ENCODE results near the gene C1QA. TPM values are rescaled to one million over a fixed set of nuclear protein-coding genes. Genes with fewer than 3 reads are reported as not detected.

C1QA gene, protein sequence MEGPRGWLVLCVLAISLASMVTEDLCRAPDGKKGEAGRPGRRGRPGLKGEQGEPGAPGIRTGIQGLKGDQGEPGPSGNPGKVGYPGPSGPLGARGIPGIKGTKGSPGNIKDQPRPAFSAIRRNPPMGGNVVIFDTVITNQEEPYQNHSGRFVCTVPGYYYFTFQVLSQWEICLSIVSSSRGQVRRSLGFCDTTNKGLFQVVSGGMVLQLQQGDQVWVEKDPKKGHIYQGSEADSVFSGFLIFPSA
- not detected in 2 replicates for total RNA-seq (2013; cell fraction: nucleolus; rRNA removed)
- total RNA-seq (2014; rRNA removed), result not detected in 2 replicates
- not detected in 2 replicates for total RNA-seq (2014; rRNA removed; fragmentation: Illumina TruSeq; extraction: Trizol)
- 0.24 and 0.59 TPM in 2 replicates for total RNA-seq (2021)
- polyA plus RNA-seq (2011; ENCODE audit: low read depth), result not detected
- polyA plus RNA-seq (2011; rRNA removed), result not detected in 2 replicates
- not detected in 2 replicates for polyA plus RNA-seq (2011; cell fraction: cytosol; rRNA removed)
- polyA plus RNA-seq (2011; cell fraction: nucleus; rRNA removed), result not detected in 2 replicates
- polyA plus RNA-seq (2012), result not detected in 2 replicates
- polyA plus RNA-seq (2014; fragmentation: Illumina TruSeq; extraction: Trizol), result not detected in 2 replicates
- not detected for polyA plus RNA-seq (2014; fragmentation: Nextera tagmentation; extraction: Ambion mirVana)
- not detected in 2 replicates for polyA plus RNA-seq (2014; rRNA removed)
- not detected for polyA plus RNA-seq (2016; fragmentation: Nextera tagmentation; extraction: Ambion mirVana)
- not detected in 2 replicates for polyA minus RNA-seq (2011; rRNA and poly(A)+ RNA removed)
- not detected in 2 replicates for polyA minus RNA-seq (2011; cell fraction: cytosol; rRNA and poly(A)+ RNA removed)
- not detected in 2 replicates for polyA minus RNA-seq (2011; cell fraction: nucleus; rRNA and poly(A)+ RNA removed)
- not detected for Bru-seq, nascent RNA
- BruChase-seq, experiment 1, labeled RNA remaining after a 6-hour chase, result not detected
- not detected for BruChase-seq, experiment 2, labeled RNA remaining after a 2-hour chase
- long read RNA-seq, experiment 1, result 0 reads
- long read RNA-seq, experiment 2, result 0 reads

DNA sequence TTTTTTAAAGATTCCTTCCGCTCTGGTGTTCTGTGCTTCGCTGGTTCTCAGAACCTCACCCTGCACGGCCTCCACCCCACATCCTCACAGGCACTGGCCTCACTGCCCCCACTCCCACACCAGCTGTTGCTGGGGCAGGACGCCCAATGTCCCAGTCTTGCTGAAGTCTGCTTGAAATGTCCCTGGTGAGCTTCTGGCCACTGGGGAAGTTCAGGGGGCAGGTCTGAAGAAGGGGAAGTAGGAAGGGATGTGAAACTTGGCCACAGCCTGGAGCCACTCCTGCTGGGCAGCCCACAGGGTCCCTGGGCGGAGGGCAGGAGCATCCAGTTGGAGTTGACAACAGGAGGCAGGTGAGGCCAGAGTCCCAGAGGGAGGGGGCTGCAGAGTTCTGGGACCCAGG, at the start of gene C1QA:
Gene C1QA, plus strand, starts transcription at position 276 of the 400 bp plus-strand sequence. CDS start 989 bp downstream, outside the sequence.
- ChIA-PET RAD21 (ENCODE audit: unreplicated experiment) (no interaction called here), POLR2A (no interaction called here), SMC1A (ENCODE audit: uncharacterized antibody, unreplicated experiment) (no interaction called here), CTCF (interaction anchor here (0.7 to 1.9 kb wide), 2 partner anchors 22 to 216 kb away, joined by 3 to 5 read pairs; no protein-coding TSS in a partner anchor)
- in situ Hi-C loops (cut with MboI) (no loop called here), intact Hi-C loops (cut with micrococcal nuclease; ENCODE audit: unreplicated experiment) (no loop called here)
- 21% methylated on average over 5 of the region's 5 CpGs for WGBS (ENCODE audit: insufficient coverage, insufficient replicate concordance, low lambda C conversion rate, missing lambda C conversion rate)
- ATAC-seq (no peak), DNase-seq (ENCODE audit: low read depth, low spot score) (no peak), FAIRE-seq (no peak)
- H4K20me1 ChIP-seq (ENCODE audit: control insufficient read depth, insufficient read depth), result no peaks in the 10 kb centered on the region
- BruUV-seq (replicated peaks), result no TSS peak
- H3K79me2 ChIP-seq (ENCODE audit: control insufficient read depth, insufficient read depth, low read length), result no peaks in the 10 kb centered on the region
- no peak for TF ChIP-seq RFX5 (IDR thresholded peaks at IDR 0.05; ENCODE audit: low read depth, low read length)
- H3K9ac ChIP-seq (ENCODE audit: control insufficient read depth, insufficient read depth, low read length), result no peak within 1 kb of the TSS
- no peak within 1 kb of the TSS for H3K4me2 ChIP-seq (ENCODE audit: control insufficient read depth, insufficient read depth)
- no peaks in the 10 kb centered on the region for H3K4me1 ChIP-seq (ENCODE audit: control insufficient read depth, insufficient read depth, low read length)
- no peaks in the 10 kb centered on the region for H3K27me3 ChIP-seq (replicated peaks in 1 of 2; ENCODE audit: control insufficient read depth in 2 of 2, insufficient read depth in 2 of 2, low read length in 1 of 2)
- no peak within 1 kb of the TSS for H3K27ac ChIP-seq (ENCODE audit: control insufficient read depth, insufficient read depth)
- H2AFZ ChIP-seq (ENCODE audit: control insufficient read depth, low read depth, low read length), result no peak within 1 kb of the TSS
- no peak within 1 kb of the TSS for H3K4me3 ChIP-seq
- H3K36me3 ChIP-seq (ENCODE audit: control insufficient read depth in 2 of 2, insufficient read depth in 2 of 2, low read length in 1 of 2), result no peaks in the 10 kb centered on the region
- H3K9me3 ChIP-seq (replicated peaks; ENCODE audit: control insufficient read depth, insufficient read depth, low read length), result no peaks in the 10 kb centered on the region

DNA sequence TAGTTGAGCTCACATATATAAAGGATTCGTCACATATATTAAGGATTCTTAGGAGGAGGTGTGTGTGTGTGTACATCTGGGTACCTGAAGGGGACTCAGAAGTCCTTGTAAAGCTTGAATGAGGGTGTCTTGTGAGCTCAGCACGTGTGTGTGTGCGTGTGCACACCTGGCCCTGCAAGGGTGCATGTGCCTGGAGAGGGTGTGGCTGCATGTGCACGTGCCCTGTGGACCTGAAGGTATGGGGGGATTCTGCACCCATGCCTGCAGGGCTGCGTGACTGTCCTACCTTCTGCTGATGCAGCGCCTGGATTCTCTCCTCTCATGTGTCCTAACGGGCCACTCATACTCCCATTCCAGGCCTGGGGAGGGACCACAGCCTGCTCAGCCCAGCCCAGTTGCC, 49.2 kb upstream of the C1QA start:
- H3K4me3 ChIP-seq, result no peak overlapping the region
- H3K4me2 ChIP-seq (ENCODE audit: control insufficient read depth, insufficient read depth), result no peak overlapping the region
- ChIA-PET CTCF (no interaction called here), RAD21 (ENCODE audit: unreplicated experiment) (no interaction called here), SMC1A (ENCODE audit: uncharacterized antibody, unreplicated experiment) (no interaction called here), POLR2A (no interaction called here)
- intact Hi-C loops (cut with micrococcal nuclease; ENCODE audit: unreplicated experiment), result no loop called here
- no peak for ATAC-seq
- no peaks in the 10 kb centered on the region; a peak in 1 of 4 replicates for H3K27me3 ChIP-seq (replicated peaks in 1 of 2; ENCODE audit: control insufficient read depth in 2 of 2, insufficient read depth in 2 of 2, low read length in 1 of 2)
- no peak for DNase-seq (ENCODE audit: low read depth, low spot score)
- no peak overlapping the region for H3K27ac ChIP-seq (ENCODE audit: control insufficient read depth, insufficient read depth)
- BruUV-seq (replicated peaks), result no TSS peak
- H4K20me1 ChIP-seq (ENCODE audit: control insufficient read depth, insufficient read depth), result no peaks in the 10 kb centered on the region
- H2AFZ ChIP-seq (ENCODE audit: control insufficient read depth, low read depth, low read length), result no peak overlapping the region
- H3K36me3 ChIP-seq (ENCODE audit: control insufficient read depth in 2 of 2, insufficient read depth in 2 of 2, low read length in 1 of 2), result no peaks in the 10 kb centered on the region
- no peaks in the 10 kb centered on the region for H3K4me1 ChIP-seq (ENCODE audit: control insufficient read depth, insufficient read depth, low read length)
- in situ Hi-C loops (cut with MboI), result no loop called here
- WGBS (ENCODE audit: insufficient coverage, insufficient replicate concordance, low lambda C conversion rate, missing lambda C conversion rate), result 14% methylated on average over 7 of the region's 7 CpGs
- H3K9me3 ChIP-seq (replicated peaks; ENCODE audit: control insufficient read depth, insufficient read depth, low read length), result no peaks in the 10 kb centered on the region
- FAIRE-seq, result no peak
- H3K9ac ChIP-seq (ENCODE audit: control insufficient read depth, insufficient read depth, low read length), result no peak overlapping the region
- H3K79me2 ChIP-seq (ENCODE audit: control insufficient read depth, insufficient read depth, low read length), result no peaks in the 10 kb centered on the region
- no peak for TF ChIP-seq MTA3 (IDR thresholded peaks at IDR 0.05; ENCODE audit: borderline replicate concordance, low read length)
- TF ChIP-seq CEBPB (IDR thresholded peaks at IDR 0.05; ENCODE audit: borderline replicate concordance in 1 of 2, low read depth in 2 of 2, low read length in 2 of 2), result no peak
- TF ChIP-seq, protein P1, sequence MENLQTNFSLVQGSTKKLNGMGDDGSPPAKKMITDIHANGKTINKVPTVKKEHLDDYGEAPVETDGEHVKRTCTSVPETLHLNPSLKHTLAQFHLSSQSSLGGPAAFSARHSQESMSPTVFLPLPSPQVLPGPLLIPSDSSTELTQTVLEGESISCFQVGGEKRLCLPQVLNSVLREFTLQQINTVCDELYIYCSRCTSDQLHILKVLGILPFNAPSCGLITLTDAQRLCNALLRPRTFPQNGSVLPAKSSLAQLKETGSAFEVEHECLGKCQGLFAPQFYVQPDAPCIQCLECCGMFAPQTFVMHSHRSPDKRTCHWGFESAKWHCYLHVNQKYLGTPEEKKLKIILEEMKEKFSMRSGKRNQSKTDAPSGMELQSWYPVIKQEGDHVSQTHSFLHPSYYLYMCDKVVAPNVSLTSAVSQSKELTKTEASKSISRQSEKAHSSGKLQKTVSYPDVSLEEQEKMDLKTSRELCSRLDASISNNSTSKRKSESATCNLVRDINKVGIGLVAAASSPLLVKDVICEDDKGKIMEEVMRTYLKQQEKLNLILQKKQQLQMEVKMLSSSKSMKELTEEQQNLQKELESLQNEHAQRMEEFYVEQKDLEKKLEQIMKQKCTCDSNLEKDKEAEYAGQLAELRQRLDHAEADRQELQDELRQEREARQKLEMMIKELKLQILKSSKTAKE (IDR thresholded peaks at IDR 0.05; ENCODE audit: low read depth, poor library complexity, severe bottlenecking), result no peak
- TF ChIP-seq, protein P2, sequence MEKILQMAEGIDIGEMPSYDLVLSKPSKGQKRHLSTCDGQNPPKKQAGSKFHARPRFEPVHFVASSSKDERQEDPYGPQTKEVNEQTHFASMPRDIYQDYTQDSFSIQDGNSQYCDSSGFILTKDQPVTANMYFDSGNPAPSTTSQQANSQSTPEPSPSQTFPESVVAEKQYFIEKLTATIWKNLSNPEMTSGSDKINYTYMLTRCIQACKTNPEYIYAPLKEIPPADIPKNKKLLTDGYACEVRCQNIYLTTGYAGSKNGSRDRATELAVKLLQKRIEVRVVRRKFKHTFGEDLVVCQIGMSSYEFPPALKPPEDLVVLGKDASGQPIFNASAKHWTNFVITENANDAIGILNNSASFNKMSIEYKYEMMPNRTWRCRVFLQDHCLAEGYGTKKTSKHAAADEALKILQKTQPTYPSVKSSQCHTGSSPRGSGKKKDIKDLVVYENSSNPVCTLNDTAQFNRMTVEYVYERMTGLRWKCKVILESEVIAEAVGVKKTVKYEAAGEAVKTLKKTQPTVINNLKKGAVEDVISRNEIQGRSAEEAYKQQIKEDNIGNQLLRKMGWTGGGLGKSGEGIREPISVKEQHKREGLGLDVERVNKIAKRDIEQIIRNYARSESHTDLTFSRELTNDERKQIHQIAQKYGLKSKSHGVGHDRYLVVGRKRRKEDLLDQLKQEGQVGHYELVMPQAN (conservative IDR thresholded peaks at IDR 0.05), result no peak
- TF ChIP-seq SPI1 (IDR thresholded peaks at IDR 0.05; ENCODE audit: borderline replicate concordance, insufficient read depth, low read depth, low read length), result no peak
- TF ChIP-seq JUND (IDR thresholded peaks at IDR 0.05; ENCODE audit: low read depth, low read length), result no peak
- no peak for TF ChIP-seq MEF2B (IDR thresholded peaks at IDR 0.05; ENCODE audit: partially characterized antibody, poor library complexity, severe bottlenecking)
- no peak for TF ChIP-seq SRF (IDR thresholded peaks at IDR 0.05; ENCODE audit: low read depth in 2 of 2, low read length in 2 of 2)
